ENCODE data around the gene MATN3. TPM values are rescaled to one million over a fixed set of nuclear protein-coding genes. Genes with fewer than 3 reads are reported as not detected.

The MATN3 gene
- total and polyA plus RNA-seq, 9 of the 15 experiments (the other 6 are each of a cell fraction or from before 2014, with no cell fraction given), result not detected

DNA sequence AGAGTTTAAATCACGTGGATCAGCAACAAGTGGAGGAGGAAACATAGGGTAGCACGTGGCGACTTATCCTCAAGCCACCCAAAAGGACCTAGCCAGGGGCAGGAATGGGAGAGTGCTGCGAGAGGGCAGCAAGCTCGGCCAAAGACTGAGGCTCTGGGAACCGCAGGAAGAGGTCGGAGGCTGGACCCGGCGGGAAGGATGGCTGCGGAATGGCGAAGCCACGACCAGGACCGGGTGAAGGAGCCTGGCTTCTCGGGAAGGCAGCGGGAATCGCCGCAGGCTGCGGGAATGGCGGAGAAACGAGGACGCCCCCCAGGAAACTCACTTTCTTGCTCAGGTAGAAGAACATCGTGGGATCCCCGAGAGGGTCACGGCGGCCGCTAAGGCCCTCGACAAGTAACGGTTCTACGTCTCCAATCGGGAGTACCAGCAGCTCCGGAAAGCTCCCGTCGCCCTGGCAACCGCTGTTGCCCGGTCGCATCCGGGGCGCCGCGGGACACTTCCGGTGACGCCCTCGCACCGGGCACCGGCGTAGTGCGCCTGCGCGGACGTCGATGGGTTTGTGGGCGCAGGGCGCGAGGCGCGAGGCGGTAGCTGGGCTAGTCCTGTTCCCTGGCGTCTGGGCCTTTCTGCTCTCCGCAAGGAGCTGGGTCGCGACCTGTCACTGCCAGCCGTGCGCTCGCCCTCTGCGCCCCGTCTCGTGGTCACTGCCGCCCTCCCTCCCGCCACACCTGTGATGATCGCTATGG is 22.6 kb downstream of the MATN3 start, which contains the start of gene WDR35 (continued):
- TF ChIP-seq ATF7 (IDR thresholded peaks at IDR 0.05) (peak; percentile 35; the same call in 1 of the 2 replicates), EHMT2 (IDR thresholded peaks at IDR 0.05) (no peak), FOSL1 (tag; conservative IDR thresholded peaks at IDR 0.05) (no peak), ZFP30 (CRISPR knock-in tag; IDR thresholded peaks at IDR 0.05; ENCODE audit: borderline replicate concordance) (no peak), ZNF696 (CRISPR knock-in tag; conservative IDR thresholded peaks at IDR 0.05) (no peak), ZNF354B (CRISPR knock-in tag; IDR thresholded peaks at IDR 0.05) (no peak), KDM4B (IDR thresholded peaks at IDR 0.05; ENCODE audit: borderline replicate concordance in 2 of 2, low read depth in 1 of 2) (no peak), ZNF780A (CRISPR knock-in tag; IDR thresholded peaks at IDR 0.05) (no peak), SMAD3 (CRISPR knock-in tag; conservative IDR thresholded peaks at IDR 0.05) (no peak), RFX1 (IDR thresholded peaks at IDR 0.05) (peak; percentile 94), FIP1L1 (IDR thresholded peaks at IDR 0.05; ENCODE audit: low read depth, low read length, poor library complexity, severe bottlenecking) (no peak), SUPT5H (IDR thresholded peaks at IDR 0.05) (0 out of 2 replicates have a peak, but pooled peaks have one; percentile 16), RNF2 (IDR thresholded peaks at IDR 0.05) (0 out of 2 replicates have a peak, but pooled peaks have one; percentile 39), BDP1 (IDR thresholded peaks at IDR 0.05; ENCODE audit: insufficient read depth, insufficient read length) (no peak), RBM34 (IDR thresholded peaks at IDR 0.05; ENCODE audit: borderline replicate concordance, insufficient read depth, low read length) (no peak), MEF2A (IDR thresholded peaks at IDR 0.05; ENCODE audit: control insufficient read depth, low read depth, low read length) (no peak), ZNF324 (CRISPR knock-in tag; IDR thresholded peaks at IDR 0.05) (no peak), MYC (IDR thresholded peaks at IDR 0.05; ENCODE audit: low read depth, low read length) (peak; percentile 35; the same call in 1 of the 2 replicates), MYC (CRISPR knock-in tag; IDR thresholded peaks at IDR 0.05; ENCODE audit: borderline replicate concordance, low read depth) (no peak)
- TF ChIP-seq, protein P1, sequence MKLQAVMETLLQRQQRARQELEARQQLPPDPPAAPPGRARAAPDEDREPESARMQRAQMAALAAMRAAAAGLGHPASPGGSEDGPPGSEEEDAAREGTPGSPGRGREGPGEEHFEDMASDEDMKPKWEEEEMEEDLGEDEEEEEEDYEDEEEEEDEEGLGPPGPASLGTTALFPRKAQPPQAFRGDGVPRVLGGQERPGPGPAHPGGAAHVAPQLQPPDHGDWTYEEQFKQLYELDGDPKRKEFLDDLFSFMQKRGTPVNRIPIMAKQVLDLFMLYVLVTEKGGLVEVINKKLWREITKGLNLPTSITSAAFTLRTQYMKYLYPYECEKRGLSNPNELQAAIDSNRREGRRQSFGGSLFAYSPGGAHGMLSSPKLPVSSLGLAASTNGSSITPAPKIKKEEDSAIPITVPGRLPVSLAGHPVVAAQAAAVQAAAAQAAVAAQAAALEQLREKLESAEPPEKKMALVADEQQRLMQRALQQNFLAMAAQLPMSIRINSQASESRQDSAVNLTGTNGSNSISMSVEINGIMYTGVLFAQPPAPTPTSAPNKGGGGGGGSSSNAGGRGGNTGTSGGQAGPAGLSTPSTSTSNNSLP (IDR thresholded peaks at IDR 0.05; ENCODE audit: borderline replicate concordance, low read depth, low read length), result no peak
- TF ChIP-seq, protein P2, sequence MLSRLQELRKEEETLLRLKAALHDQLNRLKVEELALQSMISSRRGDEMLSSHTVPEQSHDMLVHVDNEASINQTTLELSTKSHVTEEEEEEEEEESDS (CRISPR knock-in tag; IDR thresholded peaks at IDR 0.05), result no peak
- TF ChIP-seq, protein P3, sequence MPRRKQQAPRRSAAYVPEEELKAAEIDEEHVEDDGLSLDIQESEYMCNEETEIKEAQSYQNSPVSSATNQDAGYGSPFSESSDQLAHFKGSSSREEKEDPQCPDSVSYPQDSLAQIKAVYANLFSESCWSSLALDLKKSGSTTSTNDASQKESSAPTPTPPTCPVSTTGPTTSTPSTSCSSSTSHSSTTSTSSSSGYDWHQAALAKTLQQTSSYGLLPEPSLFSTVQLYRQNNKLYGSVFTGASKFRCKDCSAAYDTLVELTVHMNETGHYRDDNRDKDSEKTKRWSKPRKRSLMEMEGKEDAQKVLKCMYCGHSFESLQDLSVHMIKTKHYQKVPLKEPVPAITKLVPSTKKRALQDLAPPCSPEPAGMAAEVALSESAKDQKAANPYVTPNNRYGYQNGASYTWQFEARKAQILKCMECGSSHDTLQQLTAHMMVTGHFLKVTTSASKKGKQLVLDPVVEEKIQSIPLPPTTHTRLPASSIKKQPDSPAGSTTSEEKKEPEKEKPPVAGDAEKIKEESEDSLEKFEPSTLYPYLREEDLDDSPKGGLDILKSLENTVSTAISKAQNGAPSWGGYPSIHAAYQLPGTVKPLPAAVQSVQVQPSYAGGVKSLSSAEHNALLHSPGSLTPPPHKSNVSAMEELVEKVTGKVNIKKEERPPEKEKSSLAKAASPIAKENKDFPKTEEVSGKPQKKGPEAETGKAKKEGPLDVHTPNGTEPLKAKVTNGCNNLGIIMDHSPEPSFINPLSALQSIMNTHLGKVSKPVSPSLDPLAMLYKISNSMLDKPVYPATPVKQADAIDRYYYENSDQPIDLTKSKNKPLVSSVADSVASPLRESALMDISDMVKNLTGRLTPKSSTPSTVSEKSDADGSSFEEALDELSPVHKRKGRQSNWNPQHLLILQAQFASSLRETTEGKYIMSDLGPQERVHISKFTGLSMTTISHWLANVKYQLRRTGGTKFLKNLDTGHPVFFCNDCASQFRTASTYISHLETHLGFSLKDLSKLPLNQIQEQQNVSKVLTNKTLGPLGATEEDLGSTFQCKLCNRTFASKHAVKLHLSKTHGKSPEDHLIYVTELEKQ (CRISPR knock-in tag; IDR thresholded peaks at IDR 0.05), result no peak
- TF ChIP-seq, protein P4, sequence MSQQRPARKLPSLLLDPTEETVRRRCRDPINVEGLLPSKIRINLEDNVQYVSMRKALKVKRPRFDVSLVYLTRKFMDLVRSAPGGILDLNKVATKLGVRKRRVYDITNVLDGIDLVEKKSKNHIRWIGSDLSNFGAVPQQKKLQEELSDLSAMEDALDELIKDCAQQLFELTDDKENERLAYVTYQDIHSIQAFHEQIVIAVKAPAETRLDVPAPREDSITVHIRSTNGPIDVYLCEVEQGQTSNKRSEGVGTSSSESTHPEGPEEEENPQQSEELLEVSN (IDR thresholded peaks at IDR 0.05; ENCODE audit: borderline replicate concordance in 1 of 2, extremely low read depth in 1 of 2, insufficient read depth in 1 of 2, insufficient read length in 1 of 2, low read depth in 1 of 2, low read length in 1 of 2, poor library complexity in 1 of 2, severe bottlenecking in 1 of 2), result peak; percentile 92 to 94

All from K562 (cell line).